ENCODE measurements around the gene ELMO1. TPM values are rescaled to one million over a fixed set of nuclear protein-coding genes. Genes with fewer than 3 reads are reported as not detected.
A peak's percentile ranks its signal among the peaks of the same experiment; 100 is the strongest.

Gene ELMO1
- total and polyA plus RNA-seq, 2 of the 13 experiments (the other 11 are each of a cell fraction or from before 2014, with no cell fraction given), result 0.11 to 0.17 TPM

- peak; percentile 99 for TF ChIP-seq WIZ (CRISPR knock-in tag; IDR thresholded peaks at IDR 0.05)
- TF ChIP-seq ZNF574 (CRISPR knock-in tag; IDR thresholded peaks at IDR 0.05), result peak; percentile 74
- no peak for TF ChIP-seq POLR2G (IDR thresholded peaks at IDR 0.05; ENCODE audit: low read depth, low read length)
- TF ChIP-seq, protein P1, sequence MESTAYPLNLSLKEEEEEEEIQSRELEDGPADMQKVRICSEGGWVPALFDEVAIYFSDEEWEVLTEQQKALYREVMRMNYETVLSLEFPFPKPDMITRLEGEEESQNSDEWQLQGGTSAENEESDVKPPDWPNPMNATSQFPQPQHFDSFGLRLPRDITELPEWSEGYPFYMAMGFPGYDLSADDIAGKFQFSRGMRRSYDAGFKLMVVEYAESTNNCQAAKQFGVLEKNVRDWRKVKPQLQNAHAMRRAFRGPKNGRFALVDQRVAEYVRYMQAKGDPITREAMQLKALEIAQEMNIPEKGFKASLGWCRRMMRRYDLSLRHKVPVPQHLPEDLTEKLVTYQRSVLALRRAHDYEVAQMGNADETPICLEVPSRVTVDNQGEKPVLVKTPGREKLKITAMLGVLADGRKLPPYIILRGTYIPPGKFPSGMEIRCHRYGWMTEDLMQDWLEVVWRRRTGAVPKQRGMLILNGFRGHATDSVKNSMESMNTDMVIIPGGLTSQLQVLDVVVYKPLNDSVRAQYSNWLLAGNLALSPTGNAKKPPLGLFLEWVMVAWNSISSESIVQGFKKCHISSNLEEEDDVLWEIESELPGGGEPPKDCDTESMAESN (CRISPR knock-in tag; conservative IDR thresholded peaks at IDR 0.05), result peak; percentile 93
- TF ChIP-seq ZNF160 (CRISPR knock-in tag; IDR thresholded peaks at IDR 0.05), result peak; percentile 47; the same call in 1 of the 2 replicates
- peak; percentile 70; the same call in 1 of the 2 replicates for TF ChIP-seq SIN3A (IDR thresholded peaks at IDR 0.05; ENCODE audit: borderline replicate concordance, low read depth, low read length)
- TF ChIP-seq FOSL1 (CRISPR knock-in tag; IDR thresholded peaks at IDR 0.05; ENCODE audit: borderline replicate concordance), result peak; percentile 32; the same call in 1 of the 2 replicates
- TF ChIP-seq ZNF281 (CRISPR knock-in tag; IDR thresholded peaks at IDR 0.05; ENCODE audit: borderline replicate concordance), result peak; percentile 91
- TF ChIP-seq NBN (conservative IDR thresholded peaks at IDR 0.05), result no peak
- TF ChIP-seq ZSCAN30 (CRISPR knock-in tag; IDR thresholded peaks at IDR 0.05), result no peak
- TF ChIP-seq SOX6 (IDR thresholded peaks at IDR 0.05), result no peak
- 0 out of 2 replicates have a peak, but pooled peaks have one; percentile 13 for TF ChIP-seq SOX6 (CRISPR knock-in tag; IDR thresholded peaks at IDR 0.05)
- TF ChIP-seq GFI1 (CRISPR knock-in tag; IDR thresholded peaks at IDR 0.05; ENCODE audit: borderline replicate concordance), result peak; percentile 76
- TF ChIP-seq, protein P2, sequence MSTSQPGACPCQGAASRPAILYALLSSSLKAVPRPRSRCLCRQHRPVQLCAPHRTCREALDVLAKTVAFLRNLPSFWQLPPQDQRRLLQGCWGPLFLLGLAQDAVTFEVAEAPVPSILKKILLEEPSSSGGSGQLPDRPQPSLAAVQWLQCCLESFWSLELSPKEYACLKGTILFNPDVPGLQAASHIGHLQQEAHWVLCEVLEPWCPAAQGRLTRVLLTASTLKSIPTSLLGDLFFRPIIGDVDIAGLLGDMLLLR (CRISPR knock-in tag; IDR thresholded peaks at IDR 0.05), result no peak
- peak; percentile 87 for TF ChIP-seq MTERF4 (CRISPR knock-in tag; IDR thresholded peaks at IDR 0.05)
- TF ChIP-seq SIN3B (IDR thresholded peaks at IDR 0.05; ENCODE audit: low read length), result no peak
- no peak for TF ChIP-seq ZNF224 (CRISPR knock-in tag; IDR thresholded peaks at IDR 0.05)
- no peak for TF ChIP-seq ZNF235 (CRISPR knock-in tag; IDR thresholded peaks at IDR 0.05; ENCODE audit: borderline replicate concordance)
- TF ChIP-seq, protein P3, sequence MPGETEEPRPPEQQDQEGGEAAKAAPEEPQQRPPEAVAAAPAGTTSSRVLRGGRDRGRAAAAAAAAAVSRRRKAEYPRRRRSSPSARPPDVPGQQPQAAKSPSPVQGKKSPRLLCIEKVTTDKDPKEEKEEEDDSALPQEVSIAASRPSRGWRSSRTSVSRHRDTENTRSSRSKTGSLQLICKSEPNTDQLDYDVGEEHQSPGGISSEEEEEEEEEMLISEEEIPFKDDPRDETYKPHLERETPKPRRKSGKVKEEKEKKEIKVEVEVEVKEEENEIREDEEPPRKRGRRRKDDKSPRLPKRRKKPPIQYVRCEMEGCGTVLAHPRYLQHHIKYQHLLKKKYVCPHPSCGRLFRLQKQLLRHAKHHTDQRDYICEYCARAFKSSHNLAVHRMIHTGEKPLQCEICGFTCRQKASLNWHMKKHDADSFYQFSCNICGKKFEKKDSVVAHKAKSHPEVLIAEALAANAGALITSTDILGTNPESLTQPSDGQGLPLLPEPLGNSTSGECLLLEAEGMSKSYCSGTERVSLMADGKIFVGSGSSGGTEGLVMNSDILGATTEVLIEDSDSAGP (CRISPR knock-in tag; IDR thresholded peaks at IDR 0.05; ENCODE audit: borderline replicate concordance), result no peak
- peak; percentile 45 for TF ChIP-seq TEAD3 (CRISPR knock-in tag; optimal IDR thresholded peaks at IDR 0.05; ENCODE audit: borderline replicate concordance)
Measured at GRCh38 chr7:37052705-37053104, 396.0 kb downstream of the ELMO1 start (continued).

All from HepG2 (cell line).